ENCODE data around the gene AGPAT3. TPM values are rescaled to one million over a fixed set of nuclear protein-coding genes. Genes with fewer than 3 reads are reported as not detected.

Gene AGPAT3
- total RNA-seq, 1 donor: 63.5 TPM

GRCh38 chr21:43958364-43959158 lies 93.5 kb downstream of the AGPAT3 start:
- no peak overlapping the region for H3K4me3 ChIP-seq (ENCODE audit: low read depth, low read length)
- no peak for TF ChIP-seq CTCF (IDR thresholded peaks at IDR 0.05; ENCODE audit: insufficient read depth, low read depth, low read length)
- no peak for DNase-seq (ENCODE audit: low read depth)

- DNase-seq (ENCODE audit: low read depth): no peak
- no peak overlapping the region for H3K4me3 ChIP-seq (ENCODE audit: low read depth, low read length)
- no peak for TF ChIP-seq CTCF (IDR thresholded peaks at IDR 0.05; ENCODE audit: insufficient read depth, low read depth, low read length)
These were observed 94.5 kb downstream of the AGPAT3 start for GRCh38 chr21:43959231-43960116.

GRCh38 chr21:43961382-43961909 lies 96.4 kb downstream of the AGPAT3 start:
- no peak for DNase-seq (ENCODE audit: low read depth)
- no peak for TF ChIP-seq CTCF (IDR thresholded peaks at IDR 0.05; ENCODE audit: insufficient read depth, low read depth, low read length)
- H3K4me3 ChIP-seq (ENCODE audit: low read depth, low read length): no peak overlapping the region

GRCh38 chr21:43965911-43966585 lies 101.0 kb downstream of the AGPAT3 start:
- DNase-seq (ENCODE audit: low read depth): no peak

GRCh38 chr21:43966946-43967512 lies 102.0 kb downstream of the AGPAT3 start:
- no peak overlapping the region for H3K4me3 ChIP-seq (ENCODE audit: low read depth, low read length)
- TF ChIP-seq CTCF (IDR thresholded peaks at IDR 0.05; ENCODE audit: insufficient read depth, low read depth, low read length): no peak
- no peak for DNase-seq (ENCODE audit: low read depth)

More at GRCh38 chr21:43965911-43966585, 101.0 kb downstream of the AGPAT3 start:
- H3K4me3 ChIP-seq (ENCODE audit: low read depth, low read length): no peak overlapping the region
- TF ChIP-seq CTCF (IDR thresholded peaks at IDR 0.05; ENCODE audit: insufficient read depth, low read depth, low read length): no peak

GRCh38 chr21:43967981-43968380 lies 103.0 kb downstream of the AGPAT3 start:
- no peak for DNase-seq (ENCODE audit: low read depth)
- TF ChIP-seq CTCF (IDR thresholded peaks at IDR 0.05; ENCODE audit: insufficient read depth, low read depth, low read length): no peak
- H3K4me3 ChIP-seq (ENCODE audit: low read depth, low read length): no peak overlapping the region
